Naive B cell (primary cell): Measurements from ENCODE around the gene RILPL1. TPM values are rescaled to one million over a fixed set of nuclear protein-coding genes. Genes with fewer than 3 reads are reported as not detected.
"Not testable (repeated sequence)": the region's sequence is repeated elsewhere in the genome, so short reads cannot be mapped to it uniquely, and the experiment has no call there.

ENCODE experiments used
- ATAC-seq, 2 donors: fragments of 150-1000 bp; cut with Tn5 transposase; 2 replicates each; pipeline ENCODE4 v1.10.0; 2021; ENCODE audit warnings: low read depth in 2 of 2, mild to moderate bottlenecking in 2 of 2, moderate library complexity in 2 of 2
- DNase-seq: peaks from one replicate; pipeline ENCODE4 v3.0.0; 2022
- H3K27ac Mint-ChIP-seq, 6 donors: one replicate each; pipeline ENCODE4 v1.8.0; 2020 to 2022; ENCODE audit warnings: mild to moderate bottlenecking in 6 of 6, mixed read lengths in 6 of 6, moderate library complexity in 5 of 6, inconsistent platforms in 2 of 6
- H3K27me3 Mint-ChIP-seq, 3 donors: one replicate each; pipeline ENCODE4 v1.8.0; 2021 to 2022; ENCODE audit warnings: mixed read lengths in 3 of 3, mild to moderate bottlenecking in 1 of 3
- H3K36me3 Mint-ChIP-seq, 2 donors: one replicate each; pipeline ENCODE4 v1.8.0; 2020 to 2022; ENCODE audit warnings: mixed read lengths in 2 of 2, inconsistent platforms in 1 of 2, mild to moderate bottlenecking in 1 of 2
- H3K4me1 Mint-ChIP-seq, 3 donors: one replicate each; pipeline ENCODE4 v1.8.0; 2020 to 2022; ENCODE audit warnings: mixed read lengths in 3 of 3, inconsistent platforms in 1 of 3, mild to moderate bottlenecking in 1 of 3, moderate library complexity in 1 of 3
- H3K4me3 Mint-ChIP-seq, 8 donors: one replicate each; pipeline ENCODE4 v1.8.0; 2020 to 2022; ENCODE audit warnings: mild to moderate bottlenecking in 8 of 8, mixed read lengths in 8 of 8, moderate library complexity in 8 of 8, inconsistent platforms in 2 of 8
- H3K9me3 Mint-ChIP-seq, 7 donors: one replicate each; pipeline ENCODE4 v1.8.0; 2020 to 2022; ENCODE audit warnings: mixed read lengths in 7 of 7, mild to moderate bottlenecking in 5 of 7, inconsistent platforms in 2 of 7, moderate library complexity in 1 of 7
- polyA plus RNA-seq, 6 donors: library from polyadenylated mRNA; unstranded; fragments of 300-500 nt; fragmentation: Illumina TruSeq; gene quantifications; one replicate each; pipeline ENCODE4 v1.2.3, GENCODE V29; 2021; ENCODE audit warnings: low read depth in 6 of 6

RILPL1 gene
- polyA plus RNA-seq, 6 donors from 2014 or later: 0.07 to 0.25 (median 0.14) TPM; not detected in 2

GRCh38 chr12:123498126-123498825 lies 35.2 kb downstream of the RILPL1 start:
- ATAC-seq (no peak), DNase-seq (no peak)
- peaks cover 0 to 9% (median 0%) of the 10 kb centered on the region in 3 donors for H3K27me3 Mint-ChIP-seq
- peak overlapping the region in 1 of 6 donors; percentile 47 for H3K27ac Mint-ChIP-seq
- no peaks in the 10 kb centered on the region for H3K9me3 Mint-ChIP-seq
- H3K36me3 Mint-ChIP-seq: no peaks in the 10 kb centered on the region
- no peaks in the 10 kb centered on the region for H3K4me1 Mint-ChIP-seq
- H3K4me3 Mint-ChIP-seq: no peak overlapping the region

- Mint-ChIP-seq H3K27me3 (peaks cover 0 to 9% (median 5%) of the 10 kb centered on the region in 3 donors), H3K36me3 (no peaks in the 10 kb centered on the region), H3K9me3 (no peaks in the 10 kb centered on the region), H3K4me3 (no peak overlapping the region), H3K4me1 (no peaks in the 10 kb centered on the region), H3K27ac (peak overlapping the region in 1 of 6 donors; percentile 22)
- ATAC-seq: no peak
- no peak for DNase-seq
These were observed 36.5 kb downstream of the RILPL1 start for GRCh38 chr12:123497065-123497464.

GRCh38 chr12:123494124-123494851 lies 39.2 kb downstream of the RILPL1 start:
- Mint-ChIP-seq H3K36me3 (no peaks in the 10 kb centered on the region), H3K4me3 (no peak overlapping the region), H3K27me3 (peaks cover 0 to 9% (median 5%) of the 10 kb centered on the region in 3 donors), H3K4me1 (no peaks in the 10 kb centered on the region), H3K9me3 (no peaks in the 10 kb centered on the region), H3K27ac (peak overlapping the region in 1 of 6 donors; percentile 80)
- ATAC-seq (no peak), DNase-seq (no peak)

GRCh38 chr12:123492339-123493039 lies 41.0 kb downstream of the RILPL1 start:
- not testable (repeated sequence) for ATAC-seq, DNase-seq, H3K4me3 Mint-ChIP-seq, H3K4me1 Mint-ChIP-seq, H3K9me3 Mint-ChIP-seq, H3K27ac Mint-ChIP-seq, H3K36me3 Mint-ChIP-seq
- H3K27me3 Mint-ChIP-seq: peaks cover 0 to 15% (median 11%) of the 10 kb centered on the region in 3 donors

GRCh38 chr12:123491481-123491880 lies 42.0 kb downstream of the RILPL1 start:
- H3K9me3 Mint-ChIP-seq: no peaks in the 10 kb centered on the region
- H3K36me3 Mint-ChIP-seq: no peaks in the 10 kb centered on the region
- no peak for DNase-seq
- H3K4me1 Mint-ChIP-seq: no peaks in the 10 kb centered on the region
- ATAC-seq: no peak
- H3K27me3 Mint-ChIP-seq: peaks cover 0 to 16% (median 12%) of the 10 kb centered on the region in 3 donors
- H3K4me3 Mint-ChIP-seq: no peak overlapping the region
- no peak overlapping the region for H3K27ac Mint-ChIP-seq

- Mint-ChIP-seq H3K36me3 (no peaks in the 10 kb centered on the region), H3K4me1 (no peaks in the 10 kb centered on the region), H3K4me3 (no peak overlapping the region), H3K27ac (no peak overlapping the region), H3K9me3 (no peaks in the 10 kb centered on the region), H3K27me3 (peaks cover 0 to 18% (median 16%) of the 10 kb centered on the region in 3 donors)
- ATAC-seq: no peak
- DNase-seq: no peak
These were observed 42.5 kb downstream of the RILPL1 start for GRCh38 chr12:123491056-123491455.

GRCh38 chr12:123490089-123490488 lies 43.4 kb downstream of the RILPL1 start:
- DNase-seq (no peak), ATAC-seq (no peak)
- peak overlapping the region in 1 of 6 donors; percentile 68 for H3K27ac Mint-ChIP-seq
- no peak overlapping the region for H3K4me3 Mint-ChIP-seq
- no peaks in the 10 kb centered on the region for H3K36me3 Mint-ChIP-seq
- H3K4me1 Mint-ChIP-seq: no peaks in the 10 kb centered on the region
- H3K27me3 Mint-ChIP-seq: peaks cover 0 to 21% (median 19%) of the 10 kb centered on the region in 3 donors
- H3K9me3 Mint-ChIP-seq: no peaks in the 10 kb centered on the region

GRCh38 chr12:123489580-123489979 lies 43.9 kb downstream of the RILPL1 start:
- no peak overlapping the region for H3K4me3 Mint-ChIP-seq
- no peak for ATAC-seq
- peaks cover 0 to 2% (median 0%) of the 10 kb centered on the region in 3 donors for H3K4me1 Mint-ChIP-seq
- no peaks in the 10 kb centered on the region for H3K9me3 Mint-ChIP-seq
- no peak for DNase-seq
- H3K36me3 Mint-ChIP-seq: no peaks in the 10 kb centered on the region
- H3K27me3 Mint-ChIP-seq: peaks cover 0 to 21% (median 19%) of the 10 kb centered on the region in 3 donors
- H3K27ac Mint-ChIP-seq: peak overlapping the region in 1 of 6 donors; percentile 68

GRCh38 chr12:123488539-123489230 lies 44.8 kb downstream of the RILPL1 start:
- Mint-ChIP-seq H3K9me3 (no peaks in the 10 kb centered on the region), H3K4me1 (peaks cover 0 to 11% (median 8%) of the 10 kb centered on the region in 3 donors), H3K4me3 (no peak overlapping the region), H3K27ac (peak overlapping the region in 1 of 6 donors; percentile 33), H3K27me3 (peaks cover 0 to 21% (median 19%) of the 10 kb centered on the region in 3 donors), H3K36me3 (no peaks in the 10 kb centered on the region)
- no peak for ATAC-seq
- no peak for DNase-seq

- Mint-ChIP-seq H3K4me3 (no peak overlapping the region), H3K9me3 (no peaks in the 10 kb centered on the region), H3K27me3 (peaks cover 0 to 20% (median 19%) of the 10 kb centered on the region in 3 donors), H3K4me1 (peaks cover 0 to 13% (median 9%) of the 10 kb centered on the region in 3 donors), H3K36me3 (no peaks in the 10 kb centered on the region), H3K27ac (no peak overlapping the region)
- DNase-seq (no peak), ATAC-seq (no peak)
These were observed 46.1 kb downstream of the RILPL1 start for GRCh38 chr12:123487428-123487827.

GRCh38 chr12:123485756-123486155 lies 47.8 kb downstream of the RILPL1 start:
- H3K27ac Mint-ChIP-seq: peak overlapping the region in 1 of 6 donors; percentile 47

GRCh38 chr12:123483602-123484248 lies 49.8 kb downstream of the RILPL1 start:
- H3K36me3 Mint-ChIP-seq: no peaks in the 10 kb centered on the region
- peak overlapping the region in 2 of 8 donors; percentile 19 to 25 for H3K4me3 Mint-ChIP-seq
- peak overlapping the region in 2 of 6 donors; percentile 56 to 71 for H3K27ac Mint-ChIP-seq
- H3K4me1 Mint-ChIP-seq: peaks cover 0 to 26% (median 11%) of the 10 kb centered on the region in 3 donors
- H3K9me3 Mint-ChIP-seq: no peaks in the 10 kb centered on the region
- peaks cover 0 to 19% (median 16%) of the 10 kb centered on the region in 3 donors for H3K27me3 Mint-ChIP-seq
- ATAC-seq: peak; percentile 39 to 43
- no peak for DNase-seq

More at GRCh38 chr12:123485756-123486155, 47.8 kb downstream of the RILPL1 start:
- H3K27me3 Mint-ChIP-seq: peaks cover 0 to 19% (median 16%) of the 10 kb centered on the region in 3 donors
- H3K9me3 Mint-ChIP-seq: no peaks in the 10 kb centered on the region
- ATAC-seq (no peak), DNase-seq (no peak)
- no peaks in the 10 kb centered on the region for H3K36me3 Mint-ChIP-seq
- no peak overlapping the region for H3K4me3 Mint-ChIP-seq
- peaks cover 0 to 13% (median 9%) of the 10 kb centered on the region in 3 donors for H3K4me1 Mint-ChIP-seq
